Glutamatergic neuron (in vitro differentiated cells): ENCODE data around the gene HDAC4. TPM values are rescaled to one million over a fixed set of nuclear protein-coding genes. Genes with fewer than 3 reads are reported as not detected.

Source experiments
- DNase-seq: peaks from one replicate; pipeline ENCODE4 v3.0.0; 2022
- H3K27ac Mint-ChIP-seq: one replicate; pipeline ENCODE4 v1.8.0; 2020; ENCODE audit warnings: mild to moderate bottlenecking, mixed read lengths, inconsistent platforms; ENCODE audit not compliant: unreplicated experiment
- H3K27me3 Mint-ChIP-seq: one replicate; pipeline ENCODE4 v1.8.0; 2020; ENCODE audit warnings: mild to moderate bottlenecking, moderate library complexity, mixed read lengths, inconsistent platforms; ENCODE audit not compliant: unreplicated experiment
- H3K36me3 Mint-ChIP-seq: one replicate; pipeline ENCODE4 v1.8.0; 2020; ENCODE audit warnings: mild to moderate bottlenecking, mixed read lengths, inconsistent platforms; ENCODE audit not compliant: unreplicated experiment
- H3K4me1 Mint-ChIP-seq: one replicate; pipeline ENCODE4 v1.8.0; 2020; ENCODE audit warnings: mild to moderate bottlenecking, low read depth, mixed read lengths, inconsistent platforms; ENCODE audit not compliant: unreplicated experiment
- H3K4me3 Mint-ChIP-seq: one replicate; pipeline ENCODE4 v1.8.0; 2020; ENCODE audit warnings: mild to moderate bottlenecking, mixed read lengths, inconsistent platforms; ENCODE audit not compliant: unreplicated experiment
- H3K9me3 Mint-ChIP-seq: one replicate; pipeline ENCODE4 v1.8.0; 2020; ENCODE audit warnings: mild to moderate bottlenecking, moderate library complexity, mixed read lengths, inconsistent platforms; ENCODE audit not compliant: unreplicated experiment
- CTCF ChIP-seq: fragments of 200-600 bp; sonication (generic); IDR thresholded peaks from one replicate; pipeline ENCODE4 v1.5.0; 2021; ENCODE audit not compliant: partially characterized antibody, unreplicated experiment
- total RNA-seq: library from RNA; stranded (reverse); fragmentation: NEBNext Ultra II Directional; extraction: Animal tissue kit (Norgen Biotek cat#: 25700); gene quantifications from one replicate; pipeline ENCODE4 v1.2.1, GENCODE V29; 2021; ENCODE audit not compliant: unreplicated experiment

HDAC4 gene
- total RNA-seq, 1 donor from 2014 or later, result 90.6 TPM

GRCh38 chr2:239096676-239097427 lies 304.0 kb downstream of the HDAC4 start:
- no peak for TF ChIP-seq CTCF
- no peak for DNase-seq
- Mint-ChIP-seq H3K4me3 (no peak overlapping the region), H3K27me3 (peaks cover 8% of the 10 kb centered on the region), H3K27ac (no peak overlapping the region), H3K36me3 (no peaks in the 10 kb centered on the region), H3K9me3 (peaks cover 4% of the 10 kb centered on the region), H3K4me1 (peaks cover 7% of the 10 kb centered on the region)

- Mint-ChIP-seq H3K4me3 (no peak overlapping the region), H3K27ac (no peak overlapping the region), H3K4me1 (peaks cover 12% of the 10 kb centered on the region), H3K9me3 (peaks cover 5% of the 10 kb centered on the region), H3K27me3 (peaks cover 8% of the 10 kb centered on the region), H3K36me3 (no peaks in the 10 kb centered on the region)
- no peak for DNase-seq
- no peak for TF ChIP-seq CTCF
These were observed 305.2 kb downstream of the HDAC4 start for GRCh38 chr2:239095460-239096081.

GRCh38 chr2:239094867-239095266 lies 306.0 kb downstream of the HDAC4 start:
- no peak overlapping the region for H3K4me3 Mint-ChIP-seq
- no peak for DNase-seq

GRCh38 chr2:239093952-239094351 lies 306.9 kb downstream of the HDAC4 start:
- Mint-ChIP-seq H3K27me3 (peaks cover 8% of the 10 kb centered on the region), H3K9me3 (peaks cover 5% of the 10 kb centered on the region), H3K36me3 (no peaks in the 10 kb centered on the region), H3K4me1 (peaks cover 12% of the 10 kb centered on the region), H3K4me3 (no peak overlapping the region), H3K27ac (no peak overlapping the region)
- no peak for DNase-seq
- TF ChIP-seq CTCF, result no peak

More at GRCh38 chr2:239094867-239095266, 306.0 kb downstream of the HDAC4 start:
- H3K4me1 Mint-ChIP-seq, result peaks cover 12% of the 10 kb centered on the region
- peaks cover 5% of the 10 kb centered on the region for H3K9me3 Mint-ChIP-seq
- no peak overlapping the region for H3K27ac Mint-ChIP-seq
- TF ChIP-seq CTCF, result no peak
- H3K27me3 Mint-ChIP-seq, result peaks cover 8% of the 10 kb centered on the region
- no peaks in the 10 kb centered on the region for H3K36me3 Mint-ChIP-seq

GRCh38 chr2:239093542-239093941 lies 307.3 kb downstream of the HDAC4 start:
- Mint-ChIP-seq H3K27ac (no peak overlapping the region), H3K4me1 (peaks cover 12% of the 10 kb centered on the region), H3K4me3 (no peak overlapping the region), H3K27me3 (peaks cover 8% of the 10 kb centered on the region), H3K9me3 (peaks cover 9% of the 10 kb centered on the region), H3K36me3 (peaks cover 4% of the 10 kb centered on the region)
- TF ChIP-seq CTCF, result no peak
- no peak for DNase-seq
